WTC11 (cell line): ENCODE data around the gene RALY. TPM values are rescaled to one million over a fixed set of nuclear protein-coding genes. Genes with fewer than 3 reads are reported as not detected.
A peak's percentile ranks its signal among the peaks of the same experiment; 100 is the strongest.

ENCODE experiments used
- ATAC-seq: fragments of 200-7000 bp; cut with Tn5 transposase; 2 replicates; pipeline ENCODE4 v1.10.0; 2021; ENCODE audit warnings: mild to moderate bottlenecking, moderate library complexity
- CTCF ChIA-PET: fragments of 300-600 bp; sonication (Branson Sonifier 250); formaldehyde crosslinking; loops from one replicate; lab custom pipeline; 2021; ENCODE audit warnings: antibody characterized with exemption; lab: Charles Lee
- POLR2A ChIA-PET: fragments of 350-600 bp; sonication (Branson Sonifier 250); formaldehyde crosslinking; loops from one replicate; lab custom pipeline; 2021; ENCODE audit warnings: antibody characterized with exemption; lab: Charles Lee
- DNase-seq: peaks from one replicate; pipeline ENCODE4 v3.0.0; 2021; ENCODE audit warnings: low spot score
- H3K27ac Mint-ChIP-seq: 2 replicates; pipeline ENCODE4 v1.8.0; 2021; ENCODE audit warnings: mixed read lengths
- H3K27me3 Mint-ChIP-seq: 2 replicates; pipeline ENCODE4 v1.8.0; 2021; ENCODE audit warnings: low read depth, mild to moderate bottlenecking, moderate library complexity, mixed read lengths
- H3K36me3 Mint-ChIP-seq: 2 replicates; pipeline ENCODE4 v1.8.0; 2021; ENCODE audit warnings: mixed read lengths
- H3K4me1 Mint-ChIP-seq: 2 replicates; pipeline ENCODE4 v1.8.0; 2022; ENCODE audit warnings: mixed read lengths
- H3K4me3 Mint-ChIP-seq: 2 replicates; pipeline ENCODE4 v1.8.0; 2021; ENCODE audit warnings: mild to moderate bottlenecking, moderate library complexity, mixed read lengths
- H3K9me3 Mint-ChIP-seq: 2 replicates; pipeline ENCODE4 v1.8.0; 2021; ENCODE audit warnings: mixed read lengths
- CBFB ChIP-seq: sonication (generic); formaldehyde crosslinking; IDR thresholded peaks from 2 replicates; pipeline ENCODE4 v1.8.1; 2022; ENCODE audit warnings: mild to moderate bottlenecking, low read depth, missing genetic modification reagents
- CREM ChIP-seq: sonication (generic); formaldehyde crosslinking; IDR thresholded peaks from 2 replicates; pipeline ENCODE4 v1.8.1; 2022; ENCODE audit warnings: mild to moderate bottlenecking, missing genetic modification reagents, moderate library complexity
- E2F5 ChIP-seq: sonication (generic); formaldehyde crosslinking; IDR thresholded peaks from 2 replicates; pipeline ENCODE4 v1.8.1; 2022; ENCODE audit warnings: mild to moderate bottlenecking, moderate library complexity, missing genetic modification reagents
- EMX1 ChIP-seq: fragments of 250-450 bp; sonication (Bioruptor Pico); IDR thresholded peaks from 2 replicates; pipeline ENCODE4 v1.8.0; 2021; ENCODE audit warnings: mild to moderate bottlenecking
- ETV6 ChIP-seq: sonication (generic); formaldehyde crosslinking; IDR thresholded peaks from 2 replicates; pipeline ENCODE4 v1.8.1; 2022; ENCODE audit warnings: mild to moderate bottlenecking, missing genetic modification reagents
- GABPB1 ChIP-seq: sonication (generic); formaldehyde crosslinking; IDR thresholded peaks from 2 replicates; pipeline ENCODE4 v1.8.1; 2023; ENCODE audit warnings: mild to moderate bottlenecking, missing genetic modification reagents
- JAZF1 ChIP-seq: fragments of 250-450 bp; sonication (Bioruptor Pico); IDR thresholded peaks from 2 replicates; pipeline ENCODE4 v1.9.0; 2021; ENCODE audit warnings: moderate library complexity, mild to moderate bottlenecking, inconsistent platforms
- NR1H2 ChIP-seq: sonication (generic); formaldehyde crosslinking; IDR thresholded peaks from 2 replicates; pipeline ENCODE4 v1.9.0; 2021; ENCODE audit warnings: mild to moderate bottlenecking, moderate library complexity, missing genetic modification reagents
- NR3C1 ChIP-seq: sonication (generic); formaldehyde crosslinking; conservative IDR thresholded peaks from 2 replicates; pipeline ENCODE4 v1.8.1; 2023; ENCODE audit warnings: low read depth, mild to moderate bottlenecking, missing genetic modification reagents
- PRRX2 ChIP-seq: fragments of 250-450 bp; sonication (Bioruptor Pico); IDR thresholded peaks from 2 replicates; pipeline ENCODE4 v1.8.0; 2021; ENCODE audit warnings: mild to moderate bottlenecking
- RELA ChIP-seq: sonication (generic); formaldehyde crosslinking; IDR thresholded peaks from 2 replicates; pipeline ENCODE4 v1.8.1; 2022; ENCODE audit warnings: missing genetic modification reagents, mild to moderate bottlenecking, borderline replicate concordance
- SP1 ChIP-seq: sonication (generic); formaldehyde crosslinking; conservative IDR thresholded peaks from 2 replicates; pipeline ENCODE4 v1.8.1; 2022; ENCODE audit warnings: missing genetic modification reagents
- TEAD1 ChIP-seq: sonication (generic); formaldehyde crosslinking; IDR thresholded peaks from 2 replicates; pipeline ENCODE4 v1.8.0; 2022; ENCODE audit warnings: mild to moderate bottlenecking, missing genetic modification reagents
- TEAD4 ChIP-seq: sonication (generic); formaldehyde crosslinking; IDR thresholded peaks from 2 replicates; pipeline ENCODE4 v1.8.0; 2022; ENCODE audit warnings: mild to moderate bottlenecking, missing genetic modification reagents
- TP53 ChIP-seq: sonication (generic); formaldehyde crosslinking; IDR thresholded peaks from 2 replicates; pipeline ENCODE4 v1.8.1; 2023; ENCODE audit warnings: mild to moderate bottlenecking, missing genetic modification reagents
- USF1 ChIP-seq: sonication (generic); formaldehyde crosslinking; IDR thresholded peaks from 2 replicates; pipeline ENCODE4 v1.8.0; 2022; ENCODE audit warnings: mild to moderate bottlenecking, missing genetic modification reagents
- ZBTB21 ChIP-seq: sonication (generic); formaldehyde crosslinking; IDR thresholded peaks from 2 replicates; pipeline ENCODE4 v1.8.1; 2023; ENCODE audit warnings: mild to moderate bottlenecking, missing genetic modification reagents, borderline replicate concordance
- ZNF423 ChIP-seq: fragments of 250-450 bp; sonication (Bioruptor Pico); IDR thresholded peaks from 2 replicates; pipeline ENCODE4 v2.1.2; 2022; ENCODE audit warnings: mild to moderate bottlenecking, moderate library complexity
- total RNA-seq: library from RNA; stranded (reverse); gene quantifications from 3 replicates; pipeline ENCODE4 v1.2.3, GENCODE V29; 2021
- TF ChIP-seq, protein P1 (sequence below): fragments of 250-450 bp; sonication (Bioruptor Pico); IDR thresholded peaks from 2 replicates; pipeline ENCODE4 v1.9.0; 2021; ENCODE audit warnings: moderate library complexity, mild to moderate bottlenecking, inconsistent platforms, borderline replicate concordance
- TF ChIP-seq, protein P2 (sequence below): fragments of 250-450 bp; sonication (Bioruptor Pico); IDR thresholded peaks from 2 replicates; pipeline ENCODE4 v1.9.0; 2021; ENCODE audit warnings: mild to moderate bottlenecking
- TF ChIP-seq, protein P3 (sequence below): sonication (generic); formaldehyde crosslinking; conservative IDR thresholded peaks from 2 replicates; pipeline ENCODE4 v1.8.1; 2022; ENCODE audit warnings: mild to moderate bottlenecking, missing genetic modification reagents
- TF ChIP-seq, protein P4 (sequence below): fragments of 250-450 bp; sonication (Bioruptor Pico); IDR thresholded peaks from 2 replicates; pipeline ENCODE4 v1.9.0; 2021; ENCODE audit warnings: mild to moderate bottlenecking
- TF ChIP-seq, protein P5 (sequence below): sonication (generic); formaldehyde crosslinking; IDR thresholded peaks from 2 replicates; pipeline ENCODE4 v1.8.1; 2023; ENCODE audit warnings: mild to moderate bottlenecking, moderate library complexity, missing genetic modification reagents

RALY gene
- total RNA-seq, 1 experiment from 2014 or later = 164 TPM

GRCh38 chr20:34111702-34112599 lies 118.2 kb downstream of the RALY start, which contains the start of gene EIF2S2 (continued):
- TF ChIP-seq, protein P1, sequence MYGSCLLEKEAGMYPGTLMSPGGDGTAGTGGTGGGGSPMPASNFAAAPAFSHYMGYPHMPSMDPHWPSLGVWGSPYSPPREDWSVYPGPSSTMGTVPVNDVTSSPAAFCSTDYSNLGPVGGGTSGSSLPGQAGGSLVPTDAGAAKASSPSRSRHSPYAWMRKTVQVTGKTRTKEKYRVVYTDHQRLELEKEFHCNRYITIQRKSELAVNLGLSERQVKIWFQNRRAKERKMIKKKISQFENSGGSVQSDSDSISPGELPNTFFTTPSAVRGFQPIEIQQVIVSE (CRISPR knock-in tag) = no peak
- TF ChIP-seq CBFB (CRISPR knock-in tag) = no peak; the same call in 1 of the 2 replicates
- TF ChIP-seq ETV6 = peak; percentile 62
- no peak for TF ChIP-seq JAZF1 (CRISPR knock-in tag)
- peak; percentile 63 for TF ChIP-seq USF1 (CRISPR knock-in tag)
- TF ChIP-seq RELA = peak; percentile 94
- 0 out of 2 replicates have a peak, but pooled peaks have one; percentile 32 for TF ChIP-seq EMX1 (CRISPR knock-in tag)
- peak; percentile 94; the same call in 1 of the 2 replicates for TF ChIP-seq TEAD1 (CRISPR knock-in tag)
- peak; percentile 95 for TF ChIP-seq E2F5 (CRISPR knock-in tag)
- TF ChIP-seq, protein P2, sequence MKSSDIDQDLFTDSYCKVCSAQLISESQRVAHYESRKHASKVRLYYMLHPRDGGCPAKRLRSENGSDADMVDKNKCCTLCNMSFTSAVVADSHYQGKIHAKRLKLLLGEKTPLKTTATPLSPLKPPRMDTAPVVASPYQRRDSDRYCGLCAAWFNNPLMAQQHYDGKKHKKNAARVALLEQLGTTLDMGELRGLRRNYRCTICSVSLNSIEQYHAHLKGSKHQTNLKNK (CRISPR knock-in tag) = peak; percentile 52; the same call in 1 of the 2 replicates
- TF ChIP-seq NR3C1 (CRISPR knock-in tag) = 0 out of 2 replicates have a peak, but pooled peaks have one; percentile 68
- TF ChIP-seq SP1 = peak; percentile 57
- TF ChIP-seq ZNF423 (CRISPR knock-in tag) = no peak
- TF ChIP-seq TEAD4 = peak; percentile 81; the same call in 1 of the 2 replicates
- 0 out of 2 replicates have a peak, but pooled peaks have one; percentile 16 for TF ChIP-seq ZBTB21
- 0 out of 2 replicates have a peak, but pooled peaks have one; percentile 31 for TF ChIP-seq PRRX2 (CRISPR knock-in tag)
- TF ChIP-seq GABPB1 = peak; percentile 100
- TF ChIP-seq, protein P3, sequence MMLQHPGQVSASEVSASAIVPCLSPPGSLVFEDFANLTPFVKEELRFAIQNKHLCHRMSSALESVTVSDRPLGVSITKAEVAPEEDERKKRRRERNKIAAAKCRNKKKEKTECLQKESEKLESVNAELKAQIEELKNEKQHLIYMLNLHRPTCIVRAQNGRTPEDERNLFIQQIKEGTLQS (CRISPR knock-in tag) = peak; percentile 86
- TF ChIP-seq NR1H2 (CRISPR knock-in tag) = no peak
- TF ChIP-seq, protein P4, sequence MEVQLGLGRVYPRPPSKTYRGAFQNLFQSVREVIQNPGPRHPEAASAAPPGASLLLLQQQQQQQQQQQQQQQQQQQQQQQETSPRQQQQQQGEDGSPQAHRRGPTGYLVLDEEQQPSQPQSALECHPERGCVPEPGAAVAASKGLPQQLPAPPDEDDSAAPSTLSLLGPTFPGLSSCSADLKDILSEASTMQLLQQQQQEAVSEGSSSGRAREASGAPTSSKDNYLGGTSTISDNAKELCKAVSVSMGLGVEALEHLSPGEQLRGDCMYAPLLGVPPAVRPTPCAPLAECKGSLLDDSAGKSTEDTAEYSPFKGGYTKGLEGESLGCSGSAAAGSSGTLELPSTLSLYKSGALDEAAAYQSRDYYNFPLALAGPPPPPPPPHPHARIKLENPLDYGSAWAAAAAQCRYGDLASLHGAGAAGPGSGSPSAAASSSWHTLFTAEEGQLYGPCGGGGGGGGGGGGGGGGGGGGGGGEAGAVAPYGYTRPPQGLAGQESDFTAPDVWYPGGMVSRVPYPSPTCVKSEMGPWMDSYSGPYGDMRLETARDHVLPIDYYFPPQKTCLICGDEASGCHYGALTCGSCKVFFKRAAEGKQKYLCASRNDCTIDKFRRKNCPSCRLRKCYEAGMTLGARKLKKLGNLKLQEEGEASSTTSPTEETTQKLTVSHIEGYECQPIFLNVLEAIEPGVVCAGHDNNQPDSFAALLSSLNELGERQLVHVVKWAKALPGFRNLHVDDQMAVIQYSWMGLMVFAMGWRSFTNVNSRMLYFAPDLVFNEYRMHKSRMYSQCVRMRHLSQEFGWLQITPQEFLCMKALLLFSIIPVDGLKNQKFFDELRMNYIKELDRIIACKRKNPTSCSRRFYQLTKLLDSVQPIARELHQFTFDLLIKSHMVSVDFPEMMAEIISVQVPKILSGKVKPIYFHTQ (CRISPR knock-in tag) = no peak

GRCh38 chr20:34112600-34113101 lies 118.9 kb downstream of the RALY start:
- ChIA-PET CTCF (interaction anchor here (0.6 to 2.1 kb wide), 13 partner anchors 17 to 380 kb away, joined by 3 to 9 read pairs (median 4); partner anchors contain the start of gene RALY), POLR2A (interaction anchor here (0.6 to 2.1 kb wide), 19 partner anchors 8 to 764 kb away, joined by 3 to 9 read pairs (median 4); partner anchors contain the start of genes AHCY, CHMP4B and RALY)
- Mint-ChIP-seq H3K27me3 (peaks cover 2% of the 10 kb centered on the region), H3K4me1 (peaks cover 34% of the 10 kb centered on the region), H3K36me3 (peaks cover 29% of the 10 kb centered on the region), H3K27ac (peak overlapping the region; percentile 97), H3K4me3 (peak overlapping the region; percentile 94), H3K9me3 (no peaks in the 10 kb centered on the region)
- peak; percentile 12 for DNase-seq
- peak; percentile 7 for ATAC-seq
- TF ChIP-seq ETV6 = no peak
- no peak for TF ChIP-seq TP53 (CRISPR knock-in tag)
- TF ChIP-seq CREM = no peak
- TF ChIP-seq, protein P5, sequence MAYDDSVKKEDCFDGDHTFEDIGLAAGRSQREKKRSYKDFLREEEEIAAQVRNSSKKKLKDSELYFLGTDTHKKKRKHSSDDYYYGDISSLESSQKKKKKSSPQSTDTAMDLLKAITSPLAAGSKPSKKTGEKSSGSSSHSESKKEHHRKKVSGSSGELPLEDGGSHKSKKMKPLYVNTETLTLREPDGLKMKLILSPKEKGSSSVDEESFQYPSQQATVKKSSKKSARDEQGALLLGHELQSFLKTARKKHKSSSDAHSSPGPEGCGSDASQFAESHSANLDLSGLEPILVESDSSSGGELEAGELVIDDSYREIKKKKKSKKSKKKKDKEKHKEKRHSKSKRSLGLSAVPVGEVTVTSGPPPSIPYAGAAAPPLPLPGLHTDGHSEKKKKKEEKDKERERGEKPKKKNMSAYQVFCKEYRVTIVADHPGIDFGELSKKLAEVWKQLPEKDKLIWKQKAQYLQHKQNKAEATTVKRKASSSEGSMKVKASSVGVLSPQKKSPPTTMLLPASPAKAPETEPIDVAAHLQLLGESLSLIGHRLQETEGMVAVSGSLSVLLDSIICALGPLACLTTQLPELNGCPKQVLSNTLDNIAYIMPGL (CRISPR knock-in tag) = no peak
